Dedifferentiated amniotic fluid mesenchymal stem cell (primary cell): ENCODE measurements around the gene CATSPERB.
A peak's percentile ranks its signal among the peaks of the same experiment; 100 is the strongest.
"Not testable (repeated sequence)": the region's sequence is repeated elsewhere in the genome, so short reads cannot be mapped to it uniquely, and the experiment has no call there.

Experiments
- DNase-seq: peaks from one replicate; pipeline ENCODE4 v3.0.0-alpha.2; 2016; ENCODE audit errors: extremely low spot score

Gene CATSPERB

GRCh38 chr14:91667101-91667500 is 64.8 kb downstream of the CATSPERB start:
- DNase-seq: not testable (repeated sequence)

GRCh38 chr14:91660790-91661189 is 71.1 kb downstream of the CATSPERB start:
- no peak for DNase-seq

GRCh38 chr14:91654836-91655235 is 77.0 kb downstream of the CATSPERB start:
- no peak for DNase-seq

GRCh38 chr14:91653451-91653850 is 78.4 kb downstream of the CATSPERB start:
- DNase-seq: no peak

GRCh38 chr14:91649930-91650329 is 82.0 kb downstream of the CATSPERB start:
- peak; percentile 31 for DNase-seq

- DNase-seq: no peak
Measured at GRCh38 chr14:91647856-91648255, 84.0 kb downstream of the CATSPERB start.

- DNase-seq: no peak
Measured at GRCh38 chr14:91636604-91637003, 95.3 kb downstream of the CATSPERB start.

- no peak for DNase-seq
Measured at GRCh38 chr14:91624757-91625156, 107.1 kb downstream of the CATSPERB start.

- no peak for DNase-seq
Measured at GRCh38 chr14:91614187-91614586, 117.7 kb downstream of the CATSPERB start.

- DNase-seq: no peak
Measured at GRCh38 chr14:91613459-91614112, 118.3 kb downstream of the CATSPERB start.

- DNase-seq: no peak
Measured at GRCh38 chr14:91611528-91611927, 120.4 kb downstream of the CATSPERB start.

- DNase-seq: no peak
Measured at GRCh38 chr14:91609161-91609560, 122.7 kb downstream of the CATSPERB start.

- no peak for DNase-seq
Measured at GRCh38 chr14:91607322-91608047, 124.4 kb downstream of the CATSPERB start.

- DNase-seq: no peak
Measured at GRCh38 chr14:91606851-91607250, 125.0 kb downstream of the CATSPERB start.

GRCh38 chr14:91604611-91605010 is 127.3 kb downstream of the CATSPERB start:
- DNase-seq: not testable (repeated sequence)

GRCh38 chr14:91599994-91600393 is 131.9 kb downstream of the CATSPERB start:
- no peak for DNase-seq

- no peak for DNase-seq
Measured at GRCh38 chr14:91595736-91596135, 136.2 kb downstream of the CATSPERB start.

- not testable (repeated sequence) for DNase-seq
Measured at GRCh38 chr14:91593957-91594356, 137.9 kb downstream of the CATSPERB start.

- DNase-seq: no peak
Measured at GRCh38 chr14:91586410-91586809, 145.5 kb downstream of the CATSPERB start.

GRCh38 chr14:91585856-91586255 is 146.0 kb downstream of the CATSPERB start:
- DNase-seq: no peak

- DNase-seq: no peak
Measured at GRCh38 chr14:91582761-91583160, 149.1 kb downstream of the CATSPERB start.

GRCh38 chr14:91580876-91581577 is 150.9 kb downstream of the CATSPERB start:
- no peak for DNase-seq
